GM18907 (cell line): ENCODE measurements around the gene PLXNA3.

Source experiments
- ATAC-seq: cut with Tn5 transposase; IDR thresholded peaks from one replicate; pipeline ENCODE4 v1.9.1; 2021; ENCODE audit warnings: mild to moderate bottlenecking, moderate library complexity; ENCODE audit not compliant: unreplicated experiment

PLXNA3 gene

DNA sequence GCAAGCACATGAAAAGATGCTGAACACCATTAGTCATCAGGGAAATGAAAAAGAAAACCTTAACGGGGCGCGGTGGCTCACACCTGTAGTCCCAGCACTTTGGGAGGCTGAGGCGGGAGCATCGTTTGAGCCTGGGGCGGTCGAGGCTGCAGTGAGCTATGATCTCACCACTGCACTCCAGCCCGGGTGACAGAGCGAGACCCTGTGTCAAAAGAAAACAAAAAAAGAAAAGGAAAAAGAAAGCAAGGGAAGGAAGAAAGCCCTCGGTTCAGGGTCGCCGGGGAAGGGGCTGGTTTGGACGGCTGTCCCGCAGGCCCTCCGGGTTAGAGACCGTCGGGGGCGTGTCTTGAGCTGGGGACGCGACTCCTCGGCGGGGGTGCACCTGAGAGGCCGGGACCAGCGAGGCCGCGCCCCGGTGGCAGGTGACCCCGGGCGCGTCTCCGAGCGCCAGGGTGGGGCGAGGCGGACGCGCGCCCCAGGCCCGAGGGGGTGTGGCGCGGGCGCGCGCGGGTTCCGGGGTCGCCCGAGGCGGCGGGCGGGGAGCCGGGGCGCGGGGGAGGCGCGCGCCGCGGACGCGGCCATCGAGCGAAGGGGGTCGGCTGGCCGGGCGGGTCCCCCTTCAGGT, 478 bp upstream of the PLXNA3 start:
- peak; percentile 39 for ATAC-seq

DNA sequence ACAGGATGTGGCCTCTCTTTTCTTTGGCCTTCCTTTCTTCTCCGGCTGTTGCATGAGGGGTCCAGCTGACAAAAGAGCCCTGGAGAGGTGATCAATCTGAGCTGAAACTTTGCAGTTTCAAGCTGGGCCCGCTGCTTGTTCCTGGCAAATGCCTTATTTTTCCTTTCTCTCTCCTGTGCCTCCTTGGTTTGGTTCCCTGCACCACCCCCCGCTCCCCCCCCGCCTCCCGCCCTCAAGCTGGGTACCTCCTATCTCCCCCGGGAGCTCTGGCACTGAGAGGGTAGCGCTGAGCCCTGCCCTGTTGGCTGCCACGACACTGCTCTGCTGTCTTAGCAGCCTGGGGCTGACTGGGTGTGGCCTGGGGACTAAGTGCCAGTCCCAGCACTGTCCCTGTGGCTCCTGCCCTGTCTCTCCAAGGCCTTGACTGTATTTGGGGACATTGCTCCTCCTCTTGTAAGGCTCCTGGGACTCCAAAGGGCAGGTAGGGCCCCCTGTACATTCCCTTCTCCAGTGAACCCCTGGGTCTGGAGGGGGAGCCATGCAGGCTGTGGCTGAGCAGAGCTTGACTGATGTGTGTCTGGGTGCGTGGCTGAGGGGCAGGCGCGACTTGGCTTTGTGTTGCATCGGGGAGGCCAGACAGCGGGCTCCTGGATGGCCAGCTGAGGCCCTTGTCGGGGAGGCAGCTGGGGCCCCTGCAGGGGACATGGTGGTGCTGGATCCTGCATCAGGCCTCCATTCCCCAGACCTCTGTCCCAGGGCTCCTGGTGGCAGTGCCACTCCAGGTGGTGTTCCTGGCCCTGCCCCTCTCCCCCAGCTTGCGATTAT, 1.1 kb downstream of the PLXNA3 start:
- ATAC-seq = no peak

DNA sequence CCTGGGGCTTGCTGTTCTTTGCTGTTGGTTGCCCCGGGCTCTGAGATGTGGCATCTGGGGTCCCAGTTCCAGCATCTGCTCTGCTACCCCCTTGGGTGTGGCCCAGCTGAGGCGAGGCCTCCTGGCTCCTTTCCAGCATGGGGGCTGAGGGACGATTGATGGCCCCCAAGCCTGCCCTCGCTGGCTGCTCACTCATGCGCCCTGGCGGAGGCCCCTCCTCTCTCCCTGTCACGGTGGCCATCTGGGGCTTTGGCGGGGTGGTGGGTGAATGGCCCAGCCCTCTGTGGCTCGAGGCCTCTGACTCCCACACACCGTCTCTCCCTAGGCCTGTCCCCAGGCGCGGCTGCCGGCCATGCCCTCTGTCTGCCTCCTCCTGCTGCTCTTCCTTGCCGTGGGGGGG, 1.8 kb downstream of the PLXNA3 start:
- ATAC-seq = no peak

DNA sequence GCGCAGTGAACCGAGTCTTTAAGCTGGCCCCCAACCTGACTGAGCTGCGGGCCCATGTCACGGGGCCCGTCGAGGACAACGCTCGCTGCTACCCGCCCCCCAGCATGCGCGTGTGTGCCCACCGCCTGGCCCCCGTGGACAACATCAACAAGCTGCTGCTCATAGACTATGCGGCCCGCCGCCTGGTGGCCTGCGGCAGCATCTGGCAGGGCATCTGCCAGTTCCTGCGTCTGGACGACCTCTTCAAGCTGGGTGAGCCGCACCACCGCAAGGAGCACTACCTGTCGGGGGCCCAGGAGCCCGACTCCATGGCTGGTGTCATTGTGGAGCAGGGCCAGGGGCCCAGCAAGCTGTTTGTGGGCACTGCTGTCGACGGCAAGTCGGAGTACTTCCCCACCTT, 2.2 kb downstream of the PLXNA3 start:
- no peak for ATAC-seq

DNA sequence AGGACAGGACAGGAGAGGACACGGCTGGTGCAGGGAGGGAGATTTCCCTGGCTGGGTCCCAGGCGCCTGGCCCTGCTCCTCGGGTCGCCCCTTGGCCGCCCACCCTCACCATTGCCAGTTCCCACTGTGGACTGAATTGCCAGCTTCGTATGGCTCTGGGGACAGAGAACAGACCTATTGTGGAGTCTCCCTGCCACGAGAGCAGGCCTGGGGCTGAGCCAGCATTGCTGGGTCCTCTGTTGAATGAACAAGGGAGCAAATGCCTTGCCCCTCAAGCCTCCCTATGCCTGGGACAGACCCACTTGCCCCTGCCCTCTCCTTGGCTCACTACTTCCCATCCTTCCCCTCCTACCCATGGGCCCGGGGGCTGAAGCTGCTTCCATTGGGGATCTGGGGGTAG, 4.3 kb downstream of the PLXNA3 start:
- ATAC-seq = no peak

DNA sequence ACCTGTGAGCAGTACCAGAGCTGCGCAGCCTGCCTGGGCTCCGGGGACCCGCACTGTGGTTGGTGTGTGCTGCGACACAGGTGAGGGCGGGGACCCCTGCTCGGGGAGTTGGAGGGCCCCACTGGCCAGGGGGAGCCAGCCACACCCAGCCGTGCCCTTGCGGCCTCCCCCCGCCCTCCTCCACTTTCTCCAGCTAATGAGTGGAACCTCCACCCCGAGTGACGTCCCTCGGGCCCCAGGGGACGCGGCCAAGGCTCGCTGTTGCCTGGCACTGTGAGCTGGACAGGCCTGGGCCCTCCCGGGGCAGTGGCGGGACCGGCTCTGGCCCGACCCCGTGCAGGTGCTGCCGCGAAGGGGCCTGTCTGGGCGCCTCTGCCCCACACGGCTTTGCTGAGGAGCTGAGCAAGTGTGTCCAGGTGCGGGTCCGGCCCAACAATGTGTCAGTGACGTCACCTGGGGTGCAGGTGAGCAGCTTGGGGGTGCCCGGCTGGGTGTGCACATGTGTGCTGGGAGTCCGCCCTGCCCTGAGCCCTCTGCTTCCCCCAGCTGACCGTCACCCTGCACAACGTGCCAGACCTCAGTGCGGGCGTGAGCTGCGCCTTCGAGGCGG, 5.6 kb downstream of the PLXNA3 start:
- ATAC-seq = no peak

DNA sequence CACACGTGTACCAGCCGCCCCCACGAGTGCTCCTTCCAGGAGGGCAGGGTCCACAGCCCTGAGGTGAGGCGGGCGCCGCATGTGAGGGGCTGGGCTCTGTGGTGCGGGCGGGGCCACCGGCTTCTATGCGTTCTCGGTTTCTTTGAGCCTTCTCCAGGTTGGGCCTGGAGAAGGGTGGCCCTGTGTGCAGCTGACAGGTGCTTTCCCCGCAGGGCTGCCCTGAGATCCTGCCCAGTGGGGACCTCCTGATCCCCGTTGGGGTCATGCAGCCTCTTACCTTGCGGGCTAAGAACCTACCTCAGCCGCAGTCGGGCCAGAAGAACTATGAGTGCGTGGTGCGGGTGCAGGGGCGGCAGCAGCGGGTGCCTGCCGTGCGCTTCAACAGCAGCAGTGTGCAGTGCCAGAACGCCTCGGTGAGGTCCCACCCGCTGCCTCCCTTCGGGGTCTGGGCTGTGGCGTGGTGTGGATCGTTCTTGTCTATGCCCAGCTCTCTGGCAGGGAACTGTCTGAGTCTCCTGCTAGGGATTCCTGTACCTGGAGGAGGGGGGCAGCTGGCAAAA, 6.8 kb downstream of the PLXNA3 start:
- no peak for ATAC-seq

DNA sequence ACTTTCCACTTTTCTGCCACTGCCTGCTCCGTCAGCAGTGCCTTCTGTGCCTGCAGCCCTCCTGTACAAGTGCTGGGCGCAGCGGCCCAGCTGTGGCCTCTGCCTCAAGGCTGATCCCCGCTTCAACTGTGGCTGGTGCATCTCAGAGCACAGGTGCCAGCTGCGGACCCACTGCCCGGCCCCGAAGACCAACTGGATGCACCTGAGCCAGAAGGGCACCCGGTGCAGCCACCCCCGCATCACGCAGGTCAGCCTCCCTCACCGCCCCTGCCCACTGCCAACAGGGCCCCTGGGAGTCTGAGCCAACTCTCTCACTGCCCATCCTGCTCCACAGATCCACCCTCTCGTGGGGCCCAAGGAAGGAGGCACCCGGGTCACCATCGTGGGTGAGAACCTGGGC, 7.5 kb downstream of the PLXNA3 start:
- no peak for ATAC-seq

DNA sequence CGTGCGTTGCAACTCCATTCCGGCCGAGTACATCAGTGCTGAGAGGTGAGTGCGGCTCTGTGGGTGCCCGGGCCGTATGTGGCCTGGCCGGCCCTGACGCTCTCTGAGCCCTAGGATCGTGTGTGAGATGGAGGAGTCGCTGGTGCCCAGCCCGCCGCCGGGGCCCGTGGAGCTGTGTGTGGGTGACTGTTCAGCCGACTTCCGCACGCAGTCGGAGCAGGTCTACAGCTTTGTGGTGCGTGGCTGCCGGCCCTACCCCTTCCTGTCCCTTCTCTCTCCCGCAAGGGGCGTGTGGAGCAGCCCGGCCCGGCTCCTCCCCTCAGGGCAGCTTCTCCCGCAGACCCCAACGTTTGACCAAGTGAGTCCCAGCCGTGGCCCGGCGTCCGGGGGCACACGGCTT, 8.0 kb downstream of the PLXNA3 start:
- ATAC-seq = no peak

DNA sequence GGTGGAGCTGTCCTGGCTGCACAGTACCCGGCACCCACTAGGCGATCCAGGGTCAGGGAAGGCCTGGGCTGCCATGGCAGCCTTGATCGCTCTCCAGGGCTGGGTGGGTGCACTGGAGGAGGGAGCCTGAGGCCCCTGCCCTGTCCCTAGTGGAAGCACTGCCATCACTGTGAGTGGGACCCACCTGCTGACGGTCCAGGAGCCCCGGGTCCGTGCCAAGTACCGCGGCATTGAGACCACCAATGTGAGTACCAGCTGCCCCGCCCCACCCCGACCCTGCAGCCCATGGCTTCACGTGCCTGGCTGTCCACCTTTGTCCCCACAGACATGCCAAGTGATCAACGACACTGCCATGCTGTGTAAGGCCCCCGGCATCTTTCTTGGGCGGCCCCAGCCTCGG, 8.8 kb downstream of the PLXNA3 start:
- no peak for ATAC-seq

DNA sequence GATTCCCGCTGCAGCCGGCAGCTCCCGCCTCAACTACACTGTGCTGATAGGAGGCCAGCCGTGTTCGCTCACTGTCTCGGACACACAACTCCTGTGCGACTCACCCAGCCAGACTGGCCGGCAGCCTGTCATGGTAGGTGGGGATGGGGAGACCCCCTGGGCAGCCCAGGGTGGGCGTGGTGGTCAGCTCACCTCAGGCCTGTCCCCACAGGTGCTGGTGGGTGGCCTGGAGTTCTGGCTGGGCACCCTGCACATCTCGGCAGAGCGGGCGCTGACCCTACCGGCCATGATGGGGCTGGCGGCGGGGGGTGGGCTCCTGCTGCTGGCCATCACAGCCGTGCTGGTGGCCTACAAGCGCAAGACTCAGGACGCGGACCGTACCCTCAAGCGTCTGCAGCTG, 9.5 kb downstream of the PLXNA3 start:
- ATAC-seq = no peak

DNA sequence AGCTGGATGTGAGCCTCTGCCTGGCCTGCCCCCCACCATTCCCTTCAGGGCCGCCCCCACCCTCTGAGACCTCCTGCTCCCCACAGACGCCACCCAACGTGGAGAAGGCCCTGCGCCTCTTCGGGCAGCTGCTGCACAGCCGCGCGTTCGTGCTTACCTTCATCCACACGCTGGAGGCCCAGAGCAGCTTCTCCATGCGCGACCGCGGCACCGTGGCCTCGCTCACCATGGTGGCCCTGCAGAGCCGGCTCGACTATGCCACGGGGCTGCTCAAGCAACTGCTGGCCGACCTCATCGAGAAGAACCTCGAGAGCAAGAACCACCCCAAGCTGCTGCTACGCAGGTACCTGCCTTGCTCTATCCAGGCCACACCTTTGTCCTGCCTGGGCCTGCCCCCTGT, 10.1 kb downstream of the PLXNA3 start:
- ATAC-seq = no peak

DNA sequence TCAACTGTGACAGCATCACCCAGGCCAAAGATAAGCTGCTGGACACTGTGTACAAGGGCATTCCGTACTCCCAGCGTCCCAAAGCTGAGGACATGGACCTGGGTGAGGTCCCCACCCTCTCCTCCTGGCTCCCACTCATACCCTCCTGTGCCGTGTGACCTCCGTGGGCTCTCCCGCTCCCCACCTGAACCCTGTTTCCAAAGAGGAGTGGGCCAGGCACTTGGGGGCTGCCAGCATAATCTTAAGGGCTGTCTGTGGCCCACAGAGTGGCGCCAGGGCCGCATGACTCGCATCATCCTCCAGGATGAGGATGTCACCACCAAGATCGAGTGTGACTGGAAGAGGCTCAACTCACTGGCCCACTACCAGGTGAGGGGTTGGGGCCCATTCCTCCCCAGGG, 11.0 kb downstream of the PLXNA3 start:
- ATAC-seq = no peak

DNA sequence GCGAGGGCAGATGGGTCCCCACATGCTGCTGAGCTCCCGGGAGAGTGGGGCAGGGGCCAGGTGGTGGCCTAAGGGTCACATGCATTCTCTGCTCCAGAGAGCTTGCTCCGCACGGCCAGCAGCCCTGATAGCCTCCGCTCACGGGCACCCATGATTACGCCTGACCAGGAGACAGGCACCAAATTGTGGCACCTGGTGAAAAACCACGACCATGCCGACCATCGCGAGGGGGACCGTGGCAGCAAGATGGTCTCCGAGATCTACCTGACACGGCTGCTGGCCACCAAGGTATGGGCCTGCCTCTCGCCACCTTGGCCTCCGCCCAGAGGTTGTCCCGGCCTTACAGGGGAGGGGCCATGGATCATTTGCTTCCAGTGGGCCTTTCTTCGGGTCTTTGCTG, 11.8 kb downstream of the PLXNA3 start:
- no peak for ATAC-seq

DNA sequence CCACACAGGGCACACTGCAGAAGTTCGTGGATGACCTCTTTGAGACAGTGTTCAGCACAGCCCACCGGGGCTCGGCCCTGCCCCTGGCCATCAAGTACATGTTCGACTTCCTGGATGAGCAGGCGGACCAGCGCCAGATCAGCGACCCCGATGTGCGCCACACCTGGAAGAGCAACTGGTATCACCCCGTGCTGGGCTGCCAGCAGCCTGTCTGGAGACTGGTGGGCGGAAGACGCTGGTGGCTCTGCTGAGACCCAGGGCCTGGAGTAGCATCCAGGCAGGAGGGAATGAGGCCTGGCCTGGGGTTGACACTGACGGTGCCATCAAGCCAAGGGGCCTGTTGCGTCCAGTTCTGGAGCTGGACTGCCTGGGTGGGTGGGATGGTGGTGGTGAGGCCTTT, 12.4 kb downstream of the PLXNA3 start:
- no peak for ATAC-seq

DNA sequence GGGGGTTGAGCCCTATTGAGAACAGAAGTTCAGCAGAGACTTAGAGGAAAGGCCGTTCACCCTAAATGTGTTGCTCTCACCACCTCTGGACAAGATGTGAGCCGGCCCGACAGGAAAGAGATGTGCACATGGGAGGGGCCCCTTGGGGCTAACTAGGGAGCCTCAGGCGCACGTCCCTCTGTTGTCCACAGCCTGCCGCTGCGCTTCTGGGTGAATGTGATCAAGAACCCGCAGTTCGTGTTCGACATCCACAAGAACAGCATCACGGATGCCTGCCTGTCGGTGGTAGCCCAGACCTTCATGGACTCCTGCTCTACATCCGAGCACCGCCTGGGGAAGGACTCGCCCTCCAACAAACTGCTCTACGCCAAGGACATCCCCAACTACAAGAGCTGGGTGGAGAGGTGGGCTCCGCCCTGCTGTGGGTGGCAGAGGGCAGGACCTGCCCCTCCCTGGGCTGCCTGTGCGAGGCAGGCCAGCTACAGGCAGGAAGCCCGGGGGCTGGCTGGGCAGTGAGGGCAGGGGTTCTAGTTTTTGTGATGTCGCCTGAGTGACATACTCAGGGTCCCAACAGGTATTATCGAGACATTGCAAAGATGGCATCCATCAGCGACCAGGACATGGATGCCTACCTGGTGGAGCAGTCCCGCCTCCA, 13.0 kb downstream of the PLXNA3 start:
- no peak for ATAC-seq

DNA sequence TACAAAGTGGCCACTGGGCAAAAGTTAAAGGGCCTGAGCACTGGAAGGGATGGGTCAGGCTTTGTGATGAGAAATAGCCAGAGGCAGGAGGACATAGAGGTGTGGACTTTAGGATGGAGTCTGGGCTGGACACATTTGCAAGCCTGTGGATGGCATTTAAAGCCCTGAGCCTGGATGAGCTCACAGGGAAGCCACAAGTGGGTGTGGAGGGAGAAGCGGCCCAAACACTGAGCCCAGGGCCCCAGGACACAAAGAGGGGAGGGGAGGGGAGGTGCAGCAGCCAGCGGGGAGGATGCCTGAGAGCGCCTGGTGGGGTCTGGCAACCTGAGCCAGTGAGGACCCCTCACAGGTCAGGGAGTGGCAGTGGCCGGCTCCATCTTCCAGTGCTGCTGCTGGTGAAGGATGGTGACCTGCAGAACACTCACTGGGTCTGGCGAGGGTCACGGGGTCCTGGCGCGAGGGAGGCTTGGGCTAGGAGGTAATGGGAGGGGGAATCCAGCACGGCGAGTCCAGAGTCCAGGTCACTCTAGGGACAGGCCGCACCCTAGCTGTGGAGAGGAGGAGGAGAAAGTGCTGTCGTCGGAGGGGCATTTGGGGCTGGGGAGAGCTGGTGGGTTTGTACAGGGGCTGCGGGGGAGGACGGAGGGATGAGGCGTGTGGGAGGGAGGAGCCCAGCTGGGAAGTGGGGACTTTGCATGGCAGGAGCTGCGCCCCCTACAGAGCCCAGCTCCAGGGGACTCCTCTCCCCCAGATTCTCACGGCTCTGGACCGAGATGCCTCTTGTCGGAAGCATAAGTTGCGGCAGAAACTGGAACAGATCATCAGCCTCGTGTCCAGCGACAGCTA, 14.0 kb downstream of the PLXNA3 start:
- no peak for ATAC-seq

DNA sequence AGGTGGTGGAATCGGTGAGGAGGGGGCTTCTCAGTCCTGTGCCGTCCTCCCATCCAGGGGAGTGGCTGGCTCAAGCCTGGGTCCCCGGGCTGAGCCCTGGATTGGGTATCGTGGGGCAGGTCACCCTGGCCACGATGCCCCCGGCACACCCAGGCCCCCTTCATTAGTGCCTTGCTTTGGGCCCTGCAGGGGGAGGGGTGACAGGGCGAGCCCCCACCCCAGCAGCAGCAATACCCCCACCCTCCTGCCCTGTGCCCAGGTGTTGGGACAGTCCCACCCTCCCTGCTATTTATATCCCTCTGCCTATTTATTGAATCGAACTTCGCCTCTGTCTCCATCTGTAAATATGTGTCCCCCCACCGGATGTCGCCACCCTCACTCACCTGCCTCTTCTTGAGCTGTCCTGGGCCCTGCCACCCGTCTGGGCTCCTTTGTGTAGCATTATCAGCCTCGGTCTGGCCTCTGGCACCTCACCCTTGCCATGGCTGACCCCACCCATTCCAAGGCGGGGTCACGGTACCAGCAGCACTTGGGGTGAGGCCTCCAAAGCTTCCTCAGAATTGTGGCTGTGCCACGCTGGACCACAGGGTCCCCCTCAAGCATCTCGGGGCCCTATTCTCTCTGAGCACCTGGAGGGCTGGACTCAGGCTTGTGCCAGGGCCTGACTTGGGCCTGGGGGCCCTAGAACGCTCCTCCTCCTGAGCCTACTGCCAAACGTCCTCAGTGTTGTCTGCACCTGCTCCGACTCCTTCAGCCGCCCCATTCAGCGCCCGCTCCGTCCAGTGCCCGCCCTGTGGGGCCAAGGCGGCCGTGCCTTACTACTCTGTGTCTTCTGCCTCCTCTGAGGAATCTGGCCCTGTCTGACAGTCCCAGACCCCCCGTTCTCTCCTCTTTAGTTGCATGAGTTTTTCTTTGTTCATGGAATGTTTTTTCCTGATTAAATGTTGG, 14.9 kb downstream of the PLXNA3 start:
- ATAC-seq = no peak

DNA sequence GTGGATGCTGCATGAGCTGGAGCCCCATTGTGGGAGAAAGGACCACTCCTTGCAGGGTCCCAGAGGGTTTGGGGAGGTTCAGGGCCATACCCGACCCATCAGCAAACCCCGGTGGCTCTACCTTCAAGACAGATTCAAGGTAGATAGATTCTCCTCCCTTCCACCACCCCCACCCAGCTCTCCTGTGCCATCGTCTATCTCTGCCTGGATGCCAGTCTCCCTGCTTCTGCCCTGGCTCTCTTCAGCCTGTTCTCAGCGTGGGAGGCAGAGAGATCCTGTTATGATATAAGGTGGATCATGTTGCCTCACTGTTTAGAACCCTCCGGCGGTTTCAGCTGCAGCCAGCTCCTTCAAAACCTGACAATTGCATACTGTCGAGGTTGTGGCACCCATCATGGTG, 15.6 kb downstream of the PLXNA3 start:
- no peak for ATAC-seq
